Hepatocyte (in vitro differentiated cells): ENCODE data around the gene DIPK1B. TPM values are rescaled to one million over a fixed set of nuclear protein-coding genes. Genes with fewer than 3 reads are reported as not detected.

ENCODE experiments used
- DNase-seq: peaks from one replicate; pipeline ENCODE4 v3.0.0-alpha.2; 2016; ENCODE audit warnings: low spot score
- H2AFZ ChIP-seq: fragments of 200-600 bp; sonication (generic); 2 replicates; pipeline ENCODE4 v1.6.0; 2016; ENCODE audit warnings: antibody characterized with exemption, mild to moderate bottlenecking
- H3K27ac ChIP-seq: fragments of 200-600 bp; sonication (generic); 2 replicates; pipeline ENCODE4 v1.5.1; 2016; ENCODE audit warnings: mild to moderate bottlenecking
- H3K27me3 ChIP-seq: fragments of 200-600 bp; sonication (generic); 2 replicates; pipeline ENCODE4 v1.6.1; 2016
- H3K36me3 ChIP-seq: fragments of 200-600 bp; sonication (generic); replicated peaks from 2 replicates; pipeline ENCODE4 v1.5.1; 2016; ENCODE audit warnings: low read depth; ENCODE audit not compliant: insufficient read depth
- H3K4me1 ChIP-seq: fragments of 200-600 bp; sonication (generic); 2 replicates; pipeline ENCODE4 v1.5.1; 2016; ENCODE audit warnings: mild to moderate bottlenecking, moderate library complexity; ENCODE audit not compliant: insufficient read depth
- H3K4me2 ChIP-seq: fragments of 200-600 bp; sonication (generic); 2 replicates; pipeline ENCODE4 v1.6.0; 2016
- H3K4me3 ChIP-seq: fragments of 200-600 bp; sonication (generic); 2 replicates; pipeline ENCODE4 v1.5.1; 2016; ENCODE audit warnings: mild to moderate bottlenecking
- H3K79me2 ChIP-seq: fragments of 200-600 bp; sonication (generic); 2 replicates; pipeline ENCODE4 v1.6.0; 2017; ENCODE audit warnings: mild to moderate bottlenecking
- H3K9me2 ChIP-seq: fragments of 200-600 bp; sonication (generic); replicated peaks from 2 replicates; pipeline ENCODE4 v1.6.0; 2017; ENCODE audit warnings: mild to moderate bottlenecking; ENCODE audit not compliant: insufficient read depth
- H3K9me3 ChIP-seq: fragments of 200-600 bp; sonication (generic); 2 replicates; pipeline ENCODE4 v1.5.1; 2016; ENCODE audit warnings: low read depth, mild to moderate bottlenecking
- H4K20me1 ChIP-seq: fragments of 200-600 bp; sonication (generic); 2 replicates; pipeline ENCODE4 v1.6.0; 2016; ENCODE audit warnings: mild to moderate bottlenecking; ENCODE audit not compliant: insufficient read depth, poor library complexity, severe bottlenecking
- CTCF ChIP-seq: fragments of 200-600 bp; sonication (generic); IDR thresholded peaks from 2 replicates; pipeline ENCODE4 v1.5.1; 2016; ENCODE audit warnings: antibody characterized with exemption, mild to moderate bottlenecking; ENCODE audit not compliant: poor library complexity
- EZH2 ChIP-seq: fragments of 200-600 bp; sonication (generic); IDR thresholded peaks from 2 replicates; pipeline ENCODE4 v1.6.1; 2016; ENCODE audit warnings: antibody characterized with exemption, mild to moderate bottlenecking, borderline replicate concordance
- EZH2phosphoT487 ChIP-seq: fragments of 200-600 bp; sonication (generic); IDR thresholded peaks from one replicate; pipeline ENCODE4 v1.6.1; 2018; ENCODE audit warnings: antibody characterized with exemption, mild to moderate bottlenecking, low read depth, moderate library complexity; ENCODE audit not compliant: unreplicated experiment, severe bottlenecking
- WGBS: methylation state at CpG from one replicate; pipeline ENCODE4 v1.1.6; 2016; ENCODE audit warnings: low lambda C conversion rate; ENCODE audit errors: missing lambda C conversion rate; 5-methylcytosine and 5-hydroxymethylcytosine counted together
- polyA plus RNA-seq: library from polyadenylated mRNA; unstranded; fragments of >200 nt; fragmentation: Nextera tagmentation; extraction: Ambion mirVana; gene quantifications from 2 replicates; pipeline ENCODE4 v1.2.1, GENCODE V29; 2016
- total RNA-seq: library from RNA; depleted of rRNA; stranded (reverse); fragments of >200 nt; gene quantifications from 2 replicates; pipeline ENCODE4 v1.2.3, GENCODE V29; 2014

DIPK1B gene
- total and polyA plus RNA-seq, 2 experiments from 2014 or later = 33.3 to 39.4 TPM

- H3K27me3 ChIP-seq = no peaks in the 10 kb centered on the region
- no peak overlapping the region for H2AFZ ChIP-seq
- H3K4me2 ChIP-seq = no peak overlapping the region
- H3K9me3 ChIP-seq = no peaks in the 10 kb centered on the region
- no peak overlapping the region for H3K4me3 ChIP-seq
- H3K4me1 ChIP-seq = peaks cover 24% of the 10 kb centered on the region
- 95% methylated on average over 14 of the region's 14 CpGs for WGBS
- no peak for TF ChIP-seq CTCF
- TF ChIP-seq EZH2phosphoT487 = no peak
- TF ChIP-seq EZH2 = no peak
- H3K79me2 ChIP-seq = peaks cover 81% of the 10 kb centered on the region
- H4K20me1 ChIP-seq = peaks cover 41% of the 10 kb centered on the region
- no peak for DNase-seq
- H3K36me3 ChIP-seq = no peaks in the 10 kb centered on the region
- H3K27ac ChIP-seq = no peak overlapping the region
- H3K9me2 ChIP-seq = no peaks in the 10 kb centered on the region
These were observed 28.6 kb upstream of the DIPK1B start for GRCh38 chr9:136683755-136684154.

DNA sequence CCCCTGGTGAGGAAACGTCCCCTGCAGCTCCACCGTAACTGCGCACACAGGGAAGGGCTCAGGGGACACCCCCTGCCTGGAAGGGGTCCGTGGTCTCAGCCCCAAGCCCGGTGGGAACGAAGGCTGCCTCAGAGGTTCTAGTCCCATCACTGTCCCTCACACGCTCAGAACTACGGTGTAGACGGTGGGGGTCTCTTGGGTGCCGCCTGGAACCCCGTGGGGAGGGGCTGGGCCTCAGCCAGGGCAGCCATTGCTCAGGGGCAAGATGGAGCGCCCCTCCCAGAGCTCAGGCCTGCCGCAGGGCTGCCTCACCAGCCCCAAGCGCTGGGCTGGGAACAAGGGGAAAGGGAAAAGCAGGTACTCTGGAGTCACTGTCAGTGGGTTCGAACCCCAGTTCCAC, 28.0 kb upstream of the DIPK1B start:
- TF ChIP-seq EZH2phosphoT487 (no peak), EZH2 (no peak), CTCF (no peak)
- WGBS = 85% methylated on average over 15 of the region's 15 CpGs
- Histone ChIP-seq H3K36me3 (no peaks in the 10 kb centered on the region), H3K4me2 (peak overlapping the region; percentile 100), H4K20me1 (peaks cover 41% of the 10 kb centered on the region), H3K27me3 (no peaks in the 10 kb centered on the region), H2AFZ (no peak overlapping the region), H3K9me2 (no peaks in the 10 kb centered on the region), H3K9me3 (no peaks in the 10 kb centered on the region), H3K4me1 (peaks cover 24% of the 10 kb centered on the region), H3K79me2 (peaks cover 75% of the 10 kb centered on the region), H3K27ac (no peak overlapping the region), H3K4me3 (no peak overlapping the region)
- DNase-seq = no peak

DNA sequence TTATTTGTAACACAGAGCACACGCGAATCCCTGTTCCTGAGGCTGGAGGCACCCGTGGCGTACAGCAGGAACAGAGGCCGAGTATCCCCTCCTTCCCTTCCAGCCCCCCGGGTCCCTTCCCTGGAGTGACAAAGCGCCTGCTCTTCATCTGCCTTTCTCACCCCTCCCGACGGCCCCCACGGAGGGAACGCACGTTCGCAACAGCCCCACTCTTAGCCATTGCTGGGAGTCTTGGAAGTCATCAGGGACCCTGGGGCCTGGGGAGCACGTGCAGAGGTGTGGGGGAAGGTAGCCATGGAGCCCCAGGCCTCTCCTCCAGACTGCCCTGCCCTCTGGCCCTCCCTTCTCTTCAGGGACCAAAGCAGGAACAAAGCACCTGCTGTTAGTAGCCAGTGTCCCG, 27.6 kb upstream of the DIPK1B start:
- WGBS = 88% methylated on average over 15 of the region's 15 CpGs
- peaks cover 24% of the 10 kb centered on the region for H3K4me1 ChIP-seq
- H3K27ac ChIP-seq = no peak overlapping the region

More for the DNA sequence above, 27.6 kb upstream of the DIPK1B start:
- no peaks in the 10 kb centered on the region for H3K9me2 ChIP-seq
- no peak overlapping the region for H2AFZ ChIP-seq
- peak overlapping the region; percentile 100 for H3K4me2 ChIP-seq
- no peak for TF ChIP-seq EZH2
- no peak for TF ChIP-seq EZH2phosphoT487
- TF ChIP-seq CTCF = no peak
- H4K20me1 ChIP-seq = peaks cover 41% of the 10 kb centered on the region
- DNase-seq = no peak
- H3K27me3 ChIP-seq = no peaks in the 10 kb centered on the region
- H3K36me3 ChIP-seq = no peaks in the 10 kb centered on the region
- H3K9me3 ChIP-seq = no peaks in the 10 kb centered on the region
- no peak overlapping the region for H3K4me3 ChIP-seq
- peaks cover 71% of the 10 kb centered on the region for H3K79me2 ChIP-seq
